HepG2 (cell line): ENCODE data around the gene PHLPP2. TPM values are rescaled to one million over a fixed set of nuclear protein-coding genes. Genes with fewer than 3 reads are reported as not detected.

Experiments used
- BORCS8-MEF2B ChIP-seq: sonication (generic); formaldehyde crosslinking; IDR thresholded peaks from 2 replicates; pipeline ENCODE4 v1.8.0; 2022; ENCODE audit warnings: mild to moderate bottlenecking, missing genetic modification reagents
- CTCF ChIP-seq: sonication (generic); formaldehyde crosslinking; IDR thresholded peaks from 2 replicates; pipeline ENCODE4 v1.5.0; 2020; ENCODE audit warnings: mild to moderate bottlenecking, missing genetic modification reagents, moderate library complexity
- FOXC1 ChIP-seq: sonication (generic); formaldehyde crosslinking; IDR thresholded peaks from 2 replicates; pipeline ENCODE4 v1.8.0; 2022; ENCODE audit warnings: mild to moderate bottlenecking, missing genetic modification reagents, borderline replicate concordance
- FOXJ3 ChIP-seq: sonication (generic); formaldehyde crosslinking; IDR thresholded peaks from 2 replicates; pipeline ENCODE4 v1.4.0; 2020; ENCODE audit warnings: missing genetic modification reagents, mild to moderate bottlenecking, borderline replicate concordance
- IKZF5 ChIP-seq: IDR thresholded peaks from 2 replicates; pipeline ENCODE4 v1.6.1; 2018; ENCODE audit warnings: missing genetic modification reagents, mild to moderate bottlenecking, missing compliant biosample characterization
- JUND ChIP-seq: sonication (generic); formaldehyde crosslinking; IDR thresholded peaks from 2 replicates; pipeline ENCODE4 v1.8.0; 2022; ENCODE audit warnings: mild to moderate bottlenecking, missing genetic modification reagents
- KMT2A ChIP-seq: sonication (generic); formaldehyde crosslinking; IDR thresholded peaks from 2 replicates; pipeline ENCODE4 v1.4.0; 2020; ENCODE audit warnings: missing genetic modification reagents
- NFE2 ChIP-seq: sonication (generic); formaldehyde crosslinking; IDR thresholded peaks from 2 replicates; pipeline ENCODE4 v1.4.0; 2020; ENCODE audit warnings: missing genetic modification reagents
- REXO4 ChIP-seq: sonication (generic); formaldehyde crosslinking; IDR thresholded peaks from 2 replicates; pipeline ENCODE4 v1.8.0; 2022; ENCODE audit warnings: missing genetic modification reagents, mild to moderate bottlenecking, borderline replicate concordance
- TFAP4 ChIP-seq: sonication (generic); IDR thresholded peaks from 2 replicates; pipeline ENCODE4 v1.6.1; 2016; ENCODE audit warnings: low read depth, borderline replicate concordance
- ZNF318 ChIP-seq: sonication (generic); formaldehyde crosslinking; IDR thresholded peaks from 2 replicates; pipeline ENCODE4 v1.4.0; 2020; ENCODE audit warnings: mild to moderate bottlenecking, missing genetic modification reagents
- ZNF776 ChIP-seq: sonication (generic); formaldehyde crosslinking; IDR thresholded peaks from 2 replicates; pipeline ENCODE4 v1.4.0; 2020; ENCODE audit warnings: mild to moderate bottlenecking, missing genetic modification reagents
- ZNF800 ChIP-seq: sonication (generic); formaldehyde crosslinking; IDR thresholded peaks from 2 replicates; pipeline ENCODE4 v1.4.0; 2020; ENCODE audit warnings: missing genetic modification reagents
- polyA plus RNA-seq, 8 experiments: library from polyadenylated mRNA; depleted of rRNA in 3 of 8; stranded (reverse) in 7 of 8; unstranded in 1 of 8; fragments of >200 nt; fragmentation: Illumina TruSeq in 4 of 8; extraction: Trizol in 4 of 8; gene quantifications; 2 replicates each; pipeline versions ENCODE4 v1.2.1 to v1.2.3, GENCODE V29; 2011 to 2016; ENCODE audit warnings: low read depth in 4 of 8, missing spikeins in 1 of 8, mixed read lengths in 1 of 8; ENCODE audit not compliant: insufficient read depth in 1 of 8
- total RNA-seq, 5 experiments: library from RNA; depleted of rRNA; stranded (reverse); fragments of >200 nt; fragmentation: Illumina TruSeq; extraction: Trizol; gene quantifications; 2 replicates each; pipeline ENCODE4 v1.2.3, GENCODE V29; 2016; ENCODE audit warnings: low read depth in 1 of 5

Gene PHLPP2
- total and polyA plus RNA-seq, 2 of the 13 experiments (the other 11 are each of a cell fraction or from before 2014, with no cell fraction given): 8.9 TPM

GRCh38 chr16:71610936-71611871, 113.3 kb downstream of the PHLPP2 start (continued):
- TF ChIP-seq CTCF (CRISPR knock-in tag) (peak; percentile 100), JUND (CRISPR knock-in tag) (no peak), FOXJ3 (CRISPR knock-in tag) (peak; percentile 32; the same call in 1 of the 2 replicates), NFE2 (CRISPR knock-in tag) (0 out of 2 replicates have a peak, but pooled peaks have one; percentile 25), FOXC1 (CRISPR knock-in tag) (0 out of 2 replicates have a peak, but pooled peaks have one; percentile 18), KMT2A (CRISPR knock-in tag) (no peak), ZNF800 (CRISPR knock-in tag) (peak; percentile 75; the same call in 1 of the 2 replicates), TFAP4 (0 out of 2 replicates have a peak, but pooled peaks have one; percentile 17), IKZF5 (CRISPR knock-in tag) (peak; percentile 85; the same call in 1 of the 2 replicates), ZNF318 (CRISPR knock-in tag) (no peak), BORCS8-MEF2B (CRISPR knock-in tag) (peak; percentile 49; the same call in 1 of the 2 replicates), REXO4 (no peak), ZNF776 (0 out of 2 replicates have a peak, but pooled peaks have one; percentile 45)
